ENCODE measurements around the gene CCDC57. TPM values are rescaled to one million over a fixed set of nuclear protein-coding genes. Genes with fewer than 3 reads are reported as not detected.

CCDC57 gene
- total and polyA plus RNA-seq, 2 of the 8 experiments (the other 6 are each of a cell fraction or from before 2014, with no cell fraction given): 8.4 to 12.9 TPM

DNA sequence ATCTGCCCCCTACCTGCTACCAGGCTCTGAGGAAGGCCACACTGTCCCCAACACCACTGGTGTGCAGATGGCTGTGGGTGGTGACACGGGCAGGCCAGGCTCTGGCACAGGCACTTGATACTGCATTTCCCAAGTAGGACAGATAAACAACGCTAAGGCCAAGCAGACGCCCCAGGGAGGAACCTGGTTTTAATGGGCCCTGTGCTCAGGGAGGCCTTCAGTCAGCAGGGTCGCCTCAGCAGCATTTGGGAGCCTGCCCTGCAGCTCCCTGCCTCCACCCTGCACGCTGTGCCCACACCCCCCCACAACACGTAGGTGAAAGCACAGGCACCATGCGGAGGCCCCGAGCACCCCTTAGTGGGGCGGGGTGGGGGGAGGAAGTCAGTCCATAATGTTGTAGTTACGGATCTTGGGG is 111.3 kb downstream of the CCDC57 start (continued):
- TF ChIP-seq CHD7 (IDR thresholded peaks at IDR 0.05; ENCODE audit: insufficient replicate concordance, low read length) (no peak), ZNF274 (IDR thresholded peaks at IDR 0.05; ENCODE audit: borderline replicate concordance, extremely low read depth, low read length) (no peak), TBP (IDR thresholded peaks at IDR 0.05; ENCODE audit: low read depth, low read length) (no peak), SIX5 (IDR thresholded peaks at IDR 0.05; ENCODE audit: low read depth, low read length) (no peak), BCL11A (IDR thresholded peaks at IDR 0.05; ENCODE audit: low read depth in 2 of 2, low read length in 2 of 2) (no peak), JUND (IDR thresholded peaks at IDR 0.05; ENCODE audit: low read length) (no peak), EGR1 (IDR thresholded peaks at IDR 0.05; ENCODE audit: borderline replicate concordance, low read depth, low read length) (no peak), ASH2L (IDR thresholded peaks at IDR 0.05; ENCODE audit: low read length) (no peak), KDM5A (IDR thresholded peaks at IDR 0.05; ENCODE audit: low read length) (no peak)
- TF ChIP-seq, protein P1, sequence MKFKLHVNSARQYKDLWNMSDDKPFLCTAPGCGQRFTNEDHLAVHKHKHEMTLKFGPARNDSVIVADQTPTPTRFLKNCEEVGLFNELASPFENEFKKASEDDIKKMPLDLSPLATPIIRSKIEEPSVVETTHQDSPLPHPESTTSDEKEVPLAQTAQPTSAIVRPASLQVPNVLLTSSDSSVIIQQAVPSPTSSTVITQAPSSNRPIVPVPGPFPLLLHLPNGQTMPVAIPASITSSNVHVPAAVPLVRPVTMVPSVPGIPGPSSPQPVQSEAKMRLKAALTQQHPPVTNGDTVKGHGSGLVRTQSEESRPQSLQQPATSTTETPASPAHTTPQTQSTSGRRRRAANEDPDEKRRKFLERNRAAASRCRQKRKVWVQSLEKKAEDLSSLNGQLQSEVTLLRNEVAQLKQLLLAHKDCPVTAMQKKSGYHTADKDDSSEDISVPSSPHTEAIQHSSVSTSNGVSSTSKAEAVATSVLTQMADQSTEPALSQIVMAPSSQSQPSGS (IDR thresholded peaks at IDR 0.05; ENCODE audit: low read length): no peak
